AG04449 (cell line): ENCODE data around the gene HDAC4.
"Not testable (repeated sequence)": the region's sequence is repeated elsewhere in the genome, so short reads cannot be mapped to it uniquely, and the experiment has no call there.

ENCODE experiments used
- CTCF ChIA-PET: fragments of 350-600 bp; formaldehyde crosslinking; extraction: SDS; loops from one replicate; lab custom pipeline; 2021; ENCODE audit warnings: antibody characterized with exemption; lab: Yijun Ruan, JAX
- POLR2A ChIA-PET: fragments of 400-600, 350-600 bp; formaldehyde crosslinking; extraction: SDS; loops from one replicate; lab custom pipeline; 2020; ENCODE audit warnings: antibody characterized with exemption, inconsistent platforms; lab: Yijun Ruan, JAX
- DNase-seq: peaks from one replicate; pipeline ENCODE4 v3.0.0-alpha.2; 2010; ENCODE audit warnings: low read depth, low spot score
- H3K4me3 ChIP-seq: 2 replicates; pipeline ENCODE4 v1.5.1; 2011; ENCODE audit warnings: low read depth, mild to moderate bottlenecking, control low read depth, low read length
- CTCF ChIP-seq: IDR thresholded peaks from one replicate; pipeline ENCODE4 v1.5.1; 2011; ENCODE audit warnings: mild to moderate bottlenecking, moderate library complexity, low read length, control low read depth, inconsistent platforms; ENCODE audit not compliant: insufficient read depth; ENCODE audit errors: missing control alignments

Gene HDAC4

GRCh38 chr2:239073745-239074530 lies 326.9 kb downstream of the HDAC4 start:
- DNase-seq = no peak
- no peak overlapping the region for H3K4me3 ChIP-seq
- ChIA-PET CTCF (no interaction called here), POLR2A (no interaction called here)
- TF ChIP-seq CTCF = no peak

- ChIA-PET CTCF (no interaction called here), POLR2A (no interaction called here)
- DNase-seq = no peak
- no peak overlapping the region for H3K4me3 ChIP-seq
- no peak for TF ChIP-seq CTCF
Observed at GRCh38 chr2:239073270-239073669, 327.6 kb downstream of the HDAC4 start.

- DNase-seq = no peak
- TF ChIP-seq CTCF = no peak
- ChIA-PET CTCF (no interaction called here), POLR2A (no interaction called here)
- H3K4me3 ChIP-seq = no peak overlapping the region
Observed at GRCh38 chr2:239072786-239073185, 328.0 kb downstream of the HDAC4 start.

- ChIA-PET POLR2A (no interaction called here), CTCF (no interaction called here)
- H3K4me3 ChIP-seq = no peak overlapping the region
- TF ChIP-seq CTCF = no peak
- no peak for DNase-seq
Observed at GRCh38 chr2:239070466-239070865, 330.4 kb downstream of the HDAC4 start.

GRCh38 chr2:239069362-239070333 lies 331.2 kb downstream of the HDAC4 start:
- CTCF ChIA-PET, H3K4me3 ChIP-seq, POLR2A ChIA-PET, DNase-seq: not testable (repeated sequence)

GRCh38 chr2:239068411-239068810 lies 332.4 kb downstream of the HDAC4 start:
- H3K4me3 ChIP-seq = no peak overlapping the region
- POLR2A ChIA-PET = no interaction called here
- no peak for DNase-seq
- no peak for TF ChIP-seq CTCF
- CTCF ChIA-PET = no interaction called here
